Smooth muscle cell (in vitro differentiated cells): Measurements from ENCODE around the gene ZDHHC14. TPM values are rescaled to one million over a fixed set of nuclear protein-coding genes. Genes with fewer than 3 reads are reported as not detected.

ENCODE experiments used
- DNase-seq: peaks from one replicate; lab custom pipeline; 2025; ENCODE audit not compliant: unreplicated experiment; lab: John Stamatoyannopoulos, UW
- H2AFZ ChIP-seq: fragments of 200-600 bp; sonication (generic); 2 replicates; pipeline ENCODE4 v1.6.0; 2016; ENCODE audit warnings: antibody characterized with exemption, low read depth, mild to moderate bottlenecking
- H3F3A ChIP-seq: fragments of 200-600 bp; sonication (generic); 2 replicates; pipeline ENCODE4 v1.6.0; 2017; ENCODE audit warnings: antibody characterized with exemption, low read depth
- H3K27ac ChIP-seq: fragments of 200-600 bp; sonication (generic); 2 replicates; pipeline ENCODE4 v1.5.1; 2016; ENCODE audit warnings: low read depth, mild to moderate bottlenecking
- H3K27me3 ChIP-seq: fragments of 200-600 bp; sonication (generic); 2 replicates; pipeline ENCODE4 v1.6.1; 2016; ENCODE audit warnings: low read depth, mild to moderate bottlenecking
- H3K36me3 ChIP-seq: fragments of 200-600 bp; sonication (generic); 2 replicates; pipeline ENCODE4 v1.5.1; 2016; ENCODE audit warnings: low read depth
- H3K4me1 ChIP-seq: fragments of 200-600 bp; sonication (generic); 2 replicates; pipeline ENCODE4 v1.5.1; 2016; ENCODE audit warnings: low read depth
- H3K4me2 ChIP-seq: fragments of 200-600 bp; sonication (generic); 2 replicates; pipeline ENCODE4 v1.6.0; 2016; ENCODE audit warnings: mild to moderate bottlenecking
- H3K4me3 ChIP-seq: fragments of 200-600 bp; sonication (generic); 2 replicates; pipeline ENCODE4 v1.5.1; 2016; ENCODE audit warnings: mild to moderate bottlenecking
- H3K79me2 ChIP-seq: fragments of 200-600 bp; sonication (generic); 2 replicates; pipeline ENCODE4 v1.6.0; 2016; ENCODE audit warnings: low read depth, mild to moderate bottlenecking
- H3K9ac ChIP-seq: fragments of 200-600 bp; sonication (generic); 2 replicates; pipeline ENCODE4 v1.6.0; 2016; ENCODE audit warnings: low read depth
- H3K9me3 ChIP-seq: fragments of 200-600 bp; sonication (generic); replicated peaks from 2 replicates; pipeline ENCODE4 v1.5.1; 2016; ENCODE audit warnings: low read depth
- H4K20me1 ChIP-seq: fragments of 200-600 bp; sonication (generic); 2 replicates; pipeline ENCODE4 v1.6.0; 2016; ENCODE audit warnings: low read depth
- WGBS: methylation state at CpG from one replicate; pipeline ENCODE4 v1.1.7; 2016; ENCODE audit warnings: low lambda C conversion rate; 5-methylcytosine and 5-hydroxymethylcytosine counted together
- polyA plus RNA-seq: library from polyadenylated mRNA; unstranded; fragments of >200 nt; fragmentation: Nextera tagmentation; extraction: Ambion mirVana; gene quantifications from 2 replicates; pipeline ENCODE4 v1.2.1, GENCODE V29; 2016
- total RNA-seq: library from RNA; depleted of rRNA; stranded (reverse); fragments of >200 nt; gene quantifications from 2 replicates; pipeline ENCODE4 v1.2.3, GENCODE V29; 2014
- TF ChIP-seq, protein P1 (sequence below): fragments of 200-600 bp; sonication (generic); IDR thresholded peaks from 2 replicates; pipeline ENCODE4 v1.5.1; 2017; ENCODE audit warnings: borderline replicate concordance, mild to moderate bottlenecking, antibody characterized with exemption; ENCODE audit not compliant: insufficient read depth, poor library complexity, severe bottlenecking

Gene ZDHHC14
- total and polyA plus RNA-seq, 2 experiments from 2014 or later = 1.3 to 1.6 TPM

DNA sequence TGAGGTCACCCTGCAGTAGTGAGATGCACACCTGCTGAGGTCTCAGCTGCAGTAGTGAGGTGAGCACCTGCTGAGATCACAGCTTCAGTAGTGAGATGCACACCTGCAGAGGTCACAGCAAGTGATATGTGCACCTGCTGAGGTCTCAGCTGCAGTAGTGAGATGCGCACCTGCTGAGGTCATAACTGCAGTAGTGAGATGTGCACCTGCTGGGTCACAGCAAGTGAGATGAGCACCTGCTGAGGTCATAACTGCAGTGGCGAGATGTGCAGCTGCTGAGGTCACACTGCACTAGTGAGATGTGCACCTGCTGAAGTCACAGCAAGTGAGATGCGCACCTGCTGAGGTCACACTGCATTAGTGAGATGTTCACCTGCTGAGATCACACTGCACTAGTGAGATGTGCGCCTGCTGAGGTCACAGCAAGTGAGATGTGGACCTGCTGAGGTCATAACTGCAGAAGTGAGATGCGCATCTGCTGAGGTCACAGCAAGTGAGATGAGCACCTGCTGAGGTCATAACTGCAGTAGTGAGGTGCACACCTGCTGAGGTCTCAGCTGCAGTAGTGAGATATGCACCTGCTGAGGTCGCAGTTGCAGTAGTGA, 20.8 kb downstream of the ZDHHC14 start:
- no peak overlapping the region for H3K4me2 ChIP-seq
- H3K4me1 ChIP-seq = peaks cover 19% of the 10 kb centered on the region
- no peaks in the 10 kb centered on the region for H3F3A ChIP-seq
- H4K20me1 ChIP-seq = no peaks in the 10 kb centered on the region
- H2AFZ ChIP-seq = no peak overlapping the region
- H3K79me2 ChIP-seq = no peaks in the 10 kb centered on the region
- no peak for DNase-seq
- WGBS = 94% methylated on average over 6 of the region's 6 CpGs
- H3K9ac ChIP-seq = no peak overlapping the region
- TF ChIP-seq, protein P1, sequence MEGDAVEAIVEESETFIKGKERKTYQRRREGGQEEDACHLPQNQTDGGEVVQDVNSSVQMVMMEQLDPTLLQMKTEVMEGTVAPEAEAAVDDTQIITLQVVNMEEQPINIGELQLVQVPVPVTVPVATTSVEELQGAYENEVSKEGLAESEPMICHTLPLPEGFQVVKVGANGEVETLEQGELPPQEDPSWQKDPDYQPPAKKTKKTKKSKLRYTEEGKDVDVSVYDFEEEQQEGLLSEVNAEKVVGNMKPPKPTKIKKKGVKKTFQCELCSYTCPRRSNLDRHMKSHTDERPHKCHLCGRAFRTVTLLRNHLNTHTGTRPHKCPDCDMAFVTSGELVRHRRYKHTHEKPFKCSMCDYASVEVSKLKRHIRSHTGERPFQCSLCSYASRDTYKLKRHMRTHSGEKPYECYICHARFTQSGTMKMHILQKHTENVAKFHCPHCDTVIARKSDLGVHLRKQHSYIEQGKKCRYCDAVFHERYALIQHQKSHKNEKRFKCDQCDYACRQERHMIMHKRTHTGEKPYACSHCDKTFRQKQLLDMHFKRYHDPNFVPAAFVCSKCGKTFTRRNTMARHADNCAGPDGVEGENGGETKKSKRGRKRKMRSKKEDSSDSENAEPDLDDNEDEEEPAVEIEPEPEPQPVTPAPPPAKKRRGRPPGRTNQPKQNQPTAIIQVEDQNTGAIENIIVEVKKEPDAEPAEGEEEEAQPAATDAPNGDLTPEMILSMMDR = no peak
- no peaks in the 10 kb centered on the region for H3K36me3 ChIP-seq
- no peak overlapping the region for H3K27ac ChIP-seq
- H3K4me3 ChIP-seq = no peak overlapping the region
- no peaks in the 10 kb centered on the region for H3K27me3 ChIP-seq
- no peaks in the 10 kb centered on the region for H3K9me3 ChIP-seq

DNA sequence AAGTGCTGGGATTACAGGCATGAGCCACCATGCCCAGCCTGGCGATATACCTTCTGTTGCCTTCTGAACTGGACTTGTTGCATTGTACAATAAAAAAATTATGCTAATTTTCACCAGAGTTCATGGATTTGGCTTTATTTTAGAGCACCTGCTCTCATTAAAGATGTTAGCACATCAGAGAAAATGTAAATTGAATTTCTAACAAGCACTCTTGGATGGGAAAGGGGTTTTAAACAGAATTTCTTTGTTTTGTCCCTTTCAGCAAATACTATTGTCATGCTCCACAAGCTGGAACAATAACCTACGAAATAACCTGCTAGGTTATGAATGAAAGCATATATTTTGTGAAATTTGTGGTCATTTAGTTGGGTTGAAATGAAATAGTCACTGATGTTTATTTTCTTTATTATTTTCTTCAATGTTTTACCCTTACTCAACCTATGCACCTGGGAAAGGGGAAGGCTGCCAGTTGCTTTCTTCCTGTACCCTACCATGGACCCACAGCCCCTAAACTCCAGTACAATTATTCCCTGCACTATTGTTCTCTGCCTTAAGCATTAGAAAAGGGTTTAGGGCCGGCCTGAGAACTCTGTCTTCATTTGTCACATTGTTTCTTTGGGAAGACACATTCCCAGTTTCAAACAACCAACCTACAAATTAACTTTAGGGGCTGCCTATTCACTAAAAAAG, 22.2 kb downstream of the ZDHHC14 start:
- H4K20me1 ChIP-seq = no peaks in the 10 kb centered on the region
- H3K4me1 ChIP-seq = peaks cover 23% of the 10 kb centered on the region
- H3K36me3 ChIP-seq = no peaks in the 10 kb centered on the region
- no peak overlapping the region for H3K27ac ChIP-seq
- H3K27me3 ChIP-seq = no peaks in the 10 kb centered on the region
- H3K9ac ChIP-seq = no peak overlapping the region
- H3K4me3 ChIP-seq = no peak overlapping the region
- no peaks in the 10 kb centered on the region for H3K9me3 ChIP-seq
- H2AFZ ChIP-seq = no peak overlapping the region
- DNase-seq = no peak
- no peaks in the 10 kb centered on the region for H3F3A ChIP-seq
- no peak overlapping the region for H3K4me2 ChIP-seq
- TF ChIP-seq, protein P1 = no peak
- 72% methylated on average over 3 of the region's 3 CpGs for WGBS
- no peaks in the 10 kb centered on the region for H3K79me2 ChIP-seq

DNA sequence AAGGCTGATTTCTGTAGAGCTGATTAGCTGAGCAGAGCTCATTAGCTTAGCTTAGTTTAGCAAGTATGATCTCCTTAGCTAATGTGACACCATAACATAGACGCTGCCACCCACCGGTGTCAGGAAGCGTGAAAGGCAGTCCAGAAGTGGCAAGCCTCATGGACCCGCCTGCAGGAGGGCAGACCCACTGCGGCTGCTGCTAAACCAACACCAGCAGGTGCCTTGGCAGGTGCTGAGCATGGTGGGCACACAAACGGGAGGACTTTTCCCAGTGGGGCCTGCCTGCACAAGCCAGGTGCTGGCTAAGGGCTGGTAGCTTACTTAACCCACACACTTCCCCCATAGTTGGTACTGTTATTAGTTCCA, 22.7 kb downstream of the ZDHHC14 start:
- no peak overlapping the region for H3K9ac ChIP-seq
- no peaks in the 10 kb centered on the region for H3K79me2 ChIP-seq
- peaks cover 18% of the 10 kb centered on the region for H3K4me1 ChIP-seq
- H4K20me1 ChIP-seq = no peaks in the 10 kb centered on the region
- no peaks in the 10 kb centered on the region for H3K36me3 ChIP-seq
- no peak overlapping the region for H3K27ac ChIP-seq
- H3K9me3 ChIP-seq = no peaks in the 10 kb centered on the region
- DNase-seq = no peak
- H3F3A ChIP-seq = no peaks in the 10 kb centered on the region
- no peak overlapping the region for H3K4me2 ChIP-seq
- WGBS = 81% methylated on average over 6 of the region's 6 CpGs
- TF ChIP-seq, protein P1 = no peak
- no peaks in the 10 kb centered on the region for H3K27me3 ChIP-seq
- no peak overlapping the region for H3K4me3 ChIP-seq
- H2AFZ ChIP-seq = no peak overlapping the region

DNA sequence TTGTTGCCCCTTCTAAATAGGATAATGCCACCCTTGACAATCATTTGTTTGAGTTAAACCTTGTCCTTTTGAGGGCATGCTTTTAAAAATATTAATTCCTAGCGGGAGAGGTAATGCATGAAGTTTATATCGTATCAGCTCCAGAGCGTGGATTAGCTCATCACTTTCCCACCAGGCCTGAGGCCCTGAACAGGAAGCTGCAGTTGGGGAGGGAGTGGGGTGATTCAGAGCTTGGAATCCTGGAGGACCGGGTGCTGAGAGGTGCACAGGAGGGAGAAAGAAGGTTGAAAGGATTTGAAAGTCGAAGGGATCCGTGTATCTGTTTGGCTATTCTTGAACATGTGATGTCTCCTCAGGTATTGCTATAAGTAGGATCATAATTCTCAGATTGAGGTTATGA, 25.0 kb downstream of the ZDHHC14 start:
- no peak for DNase-seq
- TF ChIP-seq, protein P1 = no peak
- Histone ChIP-seq H3K36me3 (no peaks in the 10 kb centered on the region), H3K4me3 (no peak overlapping the region), H3K9ac (no peak overlapping the region), H3K9me3 (no peaks in the 10 kb centered on the region), H3K79me2 (no peaks in the 10 kb centered on the region), H3F3A (no peaks in the 10 kb centered on the region), H3K4me2 (peak overlapping the region; percentile 64), H3K4me1 (peaks cover 18% of the 10 kb centered on the region), H4K20me1 (no peaks in the 10 kb centered on the region), H3K27me3 (no peaks in the 10 kb centered on the region), H3K27ac (no peak overlapping the region), H2AFZ (no peak overlapping the region)
- WGBS = 35% methylated on average over 6 of the region's 6 CpGs
